Measurements from ENCODE around the gene ANKRD34C.

Gene ANKRD34C

DNA sequence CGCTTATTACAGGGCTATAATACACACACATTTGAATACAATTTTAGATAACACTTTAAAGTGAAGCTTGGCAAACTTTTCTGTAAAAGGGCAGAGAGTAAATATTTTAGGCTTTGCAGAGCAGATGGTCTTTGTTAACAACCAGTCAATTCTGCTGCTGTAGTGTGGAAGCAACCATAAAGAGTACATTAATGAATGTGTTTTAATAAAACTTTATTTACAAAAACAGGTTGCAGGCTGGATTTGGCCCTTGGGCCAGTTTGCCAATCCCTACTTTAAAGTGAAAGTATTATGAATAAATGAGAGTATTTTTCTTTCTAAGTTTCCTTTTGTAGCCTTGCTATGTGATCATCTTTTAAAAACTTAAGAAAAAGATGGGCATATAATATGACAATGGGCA lies 20.7 kb upstream of the ANKRD34C start:
- TF ChIP-seq, protein P1, sequence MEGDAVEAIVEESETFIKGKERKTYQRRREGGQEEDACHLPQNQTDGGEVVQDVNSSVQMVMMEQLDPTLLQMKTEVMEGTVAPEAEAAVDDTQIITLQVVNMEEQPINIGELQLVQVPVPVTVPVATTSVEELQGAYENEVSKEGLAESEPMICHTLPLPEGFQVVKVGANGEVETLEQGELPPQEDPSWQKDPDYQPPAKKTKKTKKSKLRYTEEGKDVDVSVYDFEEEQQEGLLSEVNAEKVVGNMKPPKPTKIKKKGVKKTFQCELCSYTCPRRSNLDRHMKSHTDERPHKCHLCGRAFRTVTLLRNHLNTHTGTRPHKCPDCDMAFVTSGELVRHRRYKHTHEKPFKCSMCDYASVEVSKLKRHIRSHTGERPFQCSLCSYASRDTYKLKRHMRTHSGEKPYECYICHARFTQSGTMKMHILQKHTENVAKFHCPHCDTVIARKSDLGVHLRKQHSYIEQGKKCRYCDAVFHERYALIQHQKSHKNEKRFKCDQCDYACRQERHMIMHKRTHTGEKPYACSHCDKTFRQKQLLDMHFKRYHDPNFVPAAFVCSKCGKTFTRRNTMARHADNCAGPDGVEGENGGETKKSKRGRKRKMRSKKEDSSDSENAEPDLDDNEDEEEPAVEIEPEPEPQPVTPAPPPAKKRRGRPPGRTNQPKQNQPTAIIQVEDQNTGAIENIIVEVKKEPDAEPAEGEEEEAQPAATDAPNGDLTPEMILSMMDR (IDR thresholded peaks at IDR 0.05; ENCODE audit: low read depth, low read length) = no peak

DNA sequence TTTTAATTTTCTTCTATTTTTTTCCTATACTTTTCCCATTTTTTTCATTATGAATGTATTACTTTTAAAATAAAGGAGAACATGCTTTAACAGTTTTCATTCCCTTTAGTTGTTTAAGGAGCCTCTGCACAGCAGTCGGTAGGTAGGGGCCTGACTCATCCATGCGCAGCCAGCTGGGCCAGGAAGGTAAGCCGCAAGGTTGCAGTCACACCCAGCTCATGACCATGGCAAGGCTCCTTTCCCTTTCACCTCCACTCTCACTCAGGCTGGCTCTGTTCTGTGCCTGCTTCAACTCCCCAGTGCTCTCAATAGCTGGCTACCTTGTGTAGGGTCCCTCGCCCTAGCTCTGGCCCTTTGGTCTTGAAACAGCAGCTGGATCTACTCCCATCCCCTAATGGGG lies 17.4 kb upstream of the ANKRD34C start:
- TF ChIP-seq, protein P1 (IDR thresholded peaks at IDR 0.05; ENCODE audit: low read depth, low read length) = no peak
- DNase-seq (ENCODE audit: extremely low read depth, low read depth) = no peak

More for the DNA sequence above, 20.7 kb upstream of the ANKRD34C start:
- no peak for DNase-seq (ENCODE audit: extremely low read depth, low read depth)

GRCh38 chr15:79265987-79266579 lies 16.4 kb upstream of the ANKRD34C start:
- TF ChIP-seq, protein P1 (IDR thresholded peaks at IDR 0.05; ENCODE audit: low read depth, low read length) = no peak
- DNase-seq (ENCODE audit: extremely low read depth, low read depth) = no peak

- no peak for DNase-seq (ENCODE audit: extremely low read depth, low read depth)
- TF ChIP-seq, protein P1 (IDR thresholded peaks at IDR 0.05; ENCODE audit: low read depth, low read length) = no peak
These were observed 928 bp downstream of the ANKRD34C start for GRCh38 chr15:79283252-79284048.

DNA sequence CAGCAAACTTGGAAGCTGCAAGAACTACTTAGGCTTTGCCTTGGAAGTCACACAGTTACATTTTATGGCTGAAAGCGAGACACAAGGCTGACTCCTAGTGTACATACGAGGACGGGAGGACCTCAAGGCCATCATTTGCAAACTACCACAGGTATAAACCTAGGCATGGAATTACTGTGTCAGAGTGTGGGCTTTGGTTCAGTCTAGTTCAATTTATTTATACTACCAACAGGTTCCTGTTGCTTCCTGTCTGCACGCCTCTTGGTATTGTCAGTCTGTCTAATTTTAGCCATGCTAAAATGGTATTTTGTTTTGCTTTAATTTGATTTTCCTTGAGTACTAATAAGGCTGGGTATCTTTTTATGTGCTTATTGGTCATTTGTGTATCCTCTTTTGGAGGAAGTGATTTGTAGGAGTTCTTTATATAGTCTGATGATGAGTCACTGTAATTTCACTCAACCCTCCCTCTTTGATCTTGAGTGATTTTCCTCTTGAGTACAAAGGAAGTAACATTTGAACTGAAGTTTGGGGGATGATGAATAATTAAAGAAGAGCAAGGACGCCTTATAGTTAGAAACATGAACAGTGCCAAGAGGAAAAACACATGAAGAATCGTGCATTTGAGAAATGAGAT lies 8.2 kb downstream of the ANKRD34C start:
- TF ChIP-seq, protein P1 (IDR thresholded peaks at IDR 0.05; ENCODE audit: low read depth, low read length) = no peak

GRCh38 chr15:79292011-79292410 lies 9.5 kb downstream of the ANKRD34C start:
- TF ChIP-seq, protein P1 (IDR thresholded peaks at IDR 0.05; ENCODE audit: low read depth, low read length) = no peak

More for the DNA sequence above, 8.2 kb downstream of the ANKRD34C start:
- no peak for DNase-seq (ENCODE audit: extremely low read depth, low read depth)

GRCh38 chr15:79294075-79294474 lies 11.6 kb downstream of the ANKRD34C start:
- TF ChIP-seq, protein P1 (IDR thresholded peaks at IDR 0.05; ENCODE audit: low read depth, low read length) = no peak
- DNase-seq (ENCODE audit: extremely low read depth, low read depth) = no peak

More at GRCh38 chr15:79292011-79292410, 9.5 kb downstream of the ANKRD34C start:
- DNase-seq (ENCODE audit: extremely low read depth, low read depth) = no peak
